Measurements from ENCODE around the gene INPP4B.

The INPP4B gene

DNA sequence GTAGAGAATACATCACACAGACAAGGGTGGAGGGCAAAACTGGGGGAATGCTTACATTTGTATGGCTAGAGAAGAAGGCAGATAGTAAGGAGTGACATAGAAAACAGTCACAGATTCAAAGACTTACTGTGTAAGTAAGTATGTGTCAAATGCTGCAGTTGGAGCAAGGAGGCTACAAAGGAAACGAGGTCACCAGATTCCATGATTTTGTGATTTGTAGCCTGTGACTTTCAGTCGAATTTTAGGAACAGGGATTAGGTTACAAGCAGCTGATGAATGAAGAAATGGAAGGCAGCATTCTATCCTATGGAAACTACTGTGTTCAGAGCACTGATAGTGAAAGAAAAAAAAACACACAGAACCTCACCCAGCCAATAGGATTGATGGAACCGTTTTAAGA, 801.8 kb downstream of the INPP4B start:
- no peak for DNase-seq

DNA sequence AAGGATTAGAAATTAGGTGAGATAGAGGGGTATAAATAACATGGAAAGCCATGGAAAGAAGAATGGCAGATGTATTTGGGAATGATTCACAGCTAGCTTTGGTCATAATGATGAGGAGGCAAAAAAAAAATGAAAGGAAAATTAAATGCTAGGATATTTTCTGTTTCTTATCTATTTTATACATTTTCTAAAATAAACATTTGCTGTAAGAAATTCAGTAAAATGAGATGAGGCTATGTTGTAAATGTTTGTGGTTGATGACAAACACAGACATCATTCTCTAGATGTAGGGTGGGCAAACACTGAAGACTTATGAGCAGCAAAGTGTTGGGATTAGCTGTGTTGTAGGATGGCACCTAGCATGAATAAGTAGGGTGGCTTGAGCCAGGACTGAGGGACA, 802.6 kb downstream of the INPP4B start:
- DNase-seq = no peak

DNA sequence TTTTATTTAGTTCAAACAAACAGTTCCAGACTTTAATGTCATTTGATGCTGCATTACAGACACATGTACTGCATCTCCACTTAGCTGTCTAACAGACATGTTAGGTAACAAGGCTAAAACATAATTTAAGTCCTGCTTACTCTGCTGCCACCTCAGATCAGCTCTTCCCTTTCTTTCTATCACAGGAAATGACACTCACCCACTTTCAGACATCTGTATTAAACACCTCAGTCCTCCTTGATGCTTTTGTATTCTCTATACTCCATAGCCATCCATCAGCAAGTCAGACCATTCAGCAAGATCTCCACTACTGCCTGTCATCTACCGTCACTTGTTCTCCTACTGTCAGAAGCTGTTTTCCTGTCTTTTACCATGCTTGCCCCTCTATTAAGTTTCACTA, 804.3 kb downstream of the INPP4B start:
- no peak for DNase-seq

DNA sequence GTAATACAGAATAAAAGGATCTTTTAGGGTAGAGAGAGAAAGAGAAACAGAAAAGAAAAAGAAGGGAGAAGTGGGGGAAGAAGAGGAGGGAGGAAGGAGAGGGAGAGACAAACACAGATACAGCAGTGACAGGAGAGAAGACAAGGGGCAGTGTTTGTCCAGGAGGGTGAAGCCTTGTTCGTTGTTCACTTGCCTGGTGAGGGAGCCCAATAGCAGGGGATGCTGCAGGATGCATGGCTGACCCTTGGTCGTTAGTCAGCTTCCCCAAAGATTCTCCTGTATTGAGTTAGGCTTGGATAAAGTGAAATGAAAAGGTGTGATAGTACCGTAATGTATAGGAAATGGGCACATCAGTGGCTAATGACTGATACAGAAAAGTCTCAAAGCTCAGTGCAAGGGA, 806.1 kb downstream of the INPP4B start:
- no peak for DNase-seq

DNA sequence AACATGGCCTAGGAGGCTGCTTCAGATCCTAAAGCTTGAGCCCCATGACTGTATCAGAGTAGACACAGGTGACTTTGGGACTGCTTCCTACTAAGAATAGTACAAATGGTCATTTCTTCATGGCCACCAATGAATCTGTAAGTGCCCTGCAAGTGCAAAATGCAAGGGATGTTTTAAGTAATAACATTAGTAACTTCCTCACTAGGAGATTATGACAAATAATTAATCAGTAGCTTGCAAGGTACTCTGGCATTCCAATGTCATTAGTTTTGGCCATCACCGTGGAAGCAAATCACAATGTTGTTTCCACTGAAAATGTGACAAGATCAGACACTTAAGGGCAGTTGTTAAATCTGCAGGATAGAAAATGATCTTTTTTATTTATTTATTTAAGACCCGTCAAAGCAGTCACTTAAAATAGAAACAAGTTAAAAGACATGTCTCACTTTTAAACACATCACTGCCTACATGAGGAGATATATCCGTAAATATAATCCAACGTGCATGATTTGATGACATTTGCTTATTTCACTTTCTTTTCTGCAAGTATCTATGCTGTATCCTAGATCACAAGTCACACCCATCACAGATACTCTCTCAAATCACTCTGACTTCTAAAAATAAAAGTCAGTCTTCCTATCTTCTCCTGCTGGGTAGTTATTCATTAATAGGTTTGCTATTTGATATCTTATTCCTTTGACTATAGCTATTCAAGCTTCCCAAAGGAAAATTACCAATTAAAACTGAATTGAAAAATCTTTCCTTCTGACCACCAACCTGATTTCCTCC, 809.1 kb downstream of the INPP4B start:
- DNase-seq = no peak

DNA sequence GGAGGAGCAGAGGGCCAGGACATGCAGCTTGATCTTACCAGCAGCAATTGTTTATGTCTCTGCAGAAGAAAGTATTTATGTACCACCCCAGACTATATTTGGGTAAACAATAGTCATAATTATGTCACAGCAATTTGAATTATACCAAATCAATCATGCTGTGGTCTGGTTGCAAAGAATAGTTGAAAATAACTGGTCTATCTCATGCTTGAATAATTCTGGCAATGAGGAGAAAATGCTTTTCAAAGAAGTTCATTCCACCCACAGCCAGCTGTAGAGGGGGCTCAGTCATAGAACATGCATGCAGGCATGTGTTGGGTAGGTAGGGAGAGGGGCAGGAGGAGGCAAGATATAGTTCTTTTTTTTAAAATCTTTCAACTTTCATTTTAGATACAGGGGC, 810.5 kb downstream of the INPP4B start:
- no peak for DNase-seq

DNA sequence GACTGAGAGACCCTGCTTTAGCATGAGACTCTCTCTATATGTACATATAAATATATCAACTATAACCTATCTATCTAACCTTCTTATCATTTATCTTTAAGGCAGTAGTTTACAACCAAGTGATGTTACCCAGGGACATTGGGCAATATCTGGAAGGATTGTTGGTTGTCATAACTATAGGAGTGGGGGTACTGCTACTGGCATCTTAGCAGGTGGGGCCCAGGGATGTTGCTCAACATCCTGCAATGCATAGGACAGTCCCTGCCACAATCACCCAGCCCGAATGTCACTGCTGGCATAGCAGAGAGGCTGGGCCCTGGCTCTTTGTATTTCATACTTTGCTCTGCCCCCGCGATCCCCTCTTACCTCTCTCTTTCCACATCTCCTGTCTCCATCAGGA, 812.0 kb downstream of the INPP4B start:
- DNase-seq = no peak

DNA sequence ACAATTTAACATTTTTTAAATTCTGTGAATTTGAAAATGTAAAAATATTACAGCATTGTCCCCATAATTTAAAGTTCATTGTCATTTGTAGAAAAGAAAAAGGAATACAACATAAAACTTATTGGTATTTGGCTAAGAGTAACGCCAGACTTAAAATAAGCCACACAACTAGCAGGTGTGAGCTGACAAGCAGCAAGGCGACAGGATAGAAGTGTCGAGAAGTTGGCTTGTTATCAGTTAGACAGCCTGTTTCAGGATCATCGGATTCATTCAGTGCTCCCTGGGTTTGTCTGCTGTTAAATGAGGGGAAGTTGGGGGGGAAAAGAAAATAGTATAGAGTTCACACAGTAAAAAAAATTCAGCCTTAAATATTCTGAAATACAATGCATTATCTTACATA, 816.1 kb downstream of the INPP4B start:
- no peak for DNase-seq

DNA sequence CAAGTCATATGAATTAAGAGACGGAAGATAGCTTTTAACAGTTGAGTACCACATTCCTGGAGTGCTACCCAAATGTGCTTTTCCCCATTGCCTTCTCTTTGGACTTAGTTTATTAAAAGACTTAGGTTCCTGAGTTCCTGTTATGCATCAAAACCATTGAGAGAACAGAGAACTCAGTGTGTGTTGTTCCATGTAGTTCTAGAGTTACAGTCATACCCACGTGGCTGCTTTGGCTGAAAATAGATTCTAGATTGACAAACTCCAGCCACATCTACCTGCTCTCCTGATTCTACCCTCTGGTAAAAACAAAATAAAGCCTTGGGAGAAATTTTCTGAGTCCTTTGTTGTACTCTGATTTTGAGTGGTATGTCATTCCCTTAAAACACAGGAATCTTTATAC, 824.3 kb downstream of the INPP4B start:
- DNase-seq = no peak

DNA sequence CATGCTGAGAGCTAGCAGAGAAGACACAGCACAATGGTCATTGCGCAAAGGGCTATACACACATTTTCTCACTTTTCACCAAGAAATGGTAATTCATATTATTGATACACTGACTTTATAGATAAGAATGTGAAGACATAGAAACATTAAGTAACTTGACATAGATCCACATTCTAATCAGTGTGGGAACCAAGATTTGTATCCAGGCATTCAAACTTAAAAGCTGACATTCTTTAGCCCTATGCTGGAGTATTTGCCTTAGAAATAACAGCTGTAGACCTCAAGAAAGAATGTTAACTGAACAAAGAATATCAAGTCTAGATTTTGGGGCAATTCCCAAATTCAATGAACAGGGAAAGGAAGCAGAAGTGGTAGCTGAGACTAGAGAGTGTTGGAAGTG, 824.9 kb downstream of the INPP4B start:
- no peak for DNase-seq

DNA sequence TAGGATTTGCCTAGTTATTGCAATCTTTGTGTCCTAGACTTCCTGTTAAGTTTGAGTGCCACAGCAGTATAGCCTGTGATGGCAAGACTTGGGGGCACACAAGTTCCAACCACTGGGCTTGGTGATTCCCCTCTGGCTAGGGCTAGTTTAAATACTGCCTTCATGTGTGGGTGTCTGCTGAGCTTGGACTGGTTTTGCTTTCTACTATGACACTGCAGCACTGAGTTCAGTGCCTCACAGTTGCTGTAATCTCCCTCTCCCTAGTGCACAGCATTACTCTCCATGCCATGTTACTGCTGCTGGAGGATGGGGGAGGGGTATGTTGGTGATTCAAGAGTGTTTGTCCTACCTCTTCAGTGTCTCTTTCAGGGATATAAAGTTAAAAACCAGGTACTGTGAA, 830.1 kb downstream of the INPP4B start:
- DNase-seq = no peak

DNA sequence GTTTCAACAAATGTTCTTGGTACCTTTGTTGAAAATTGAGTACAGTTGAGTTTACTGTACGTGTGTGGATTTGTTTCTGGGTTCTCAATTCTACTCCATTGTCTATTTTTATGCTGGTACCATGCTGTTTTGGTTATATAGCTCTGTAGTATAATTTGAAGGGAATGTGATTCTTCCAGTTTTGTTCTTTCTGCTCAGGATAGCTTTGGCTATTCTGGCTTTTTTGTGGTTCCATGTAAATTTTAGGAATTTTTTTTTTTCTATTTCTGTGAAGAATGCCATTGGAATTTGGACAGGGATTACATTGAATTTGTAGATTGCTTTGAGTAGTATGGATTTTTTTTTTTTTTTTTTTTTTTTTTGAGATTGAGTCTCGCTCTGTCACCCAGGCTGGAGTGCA, 836.4 kb downstream of the INPP4B start:
- DNase-seq = no peak

DNA sequence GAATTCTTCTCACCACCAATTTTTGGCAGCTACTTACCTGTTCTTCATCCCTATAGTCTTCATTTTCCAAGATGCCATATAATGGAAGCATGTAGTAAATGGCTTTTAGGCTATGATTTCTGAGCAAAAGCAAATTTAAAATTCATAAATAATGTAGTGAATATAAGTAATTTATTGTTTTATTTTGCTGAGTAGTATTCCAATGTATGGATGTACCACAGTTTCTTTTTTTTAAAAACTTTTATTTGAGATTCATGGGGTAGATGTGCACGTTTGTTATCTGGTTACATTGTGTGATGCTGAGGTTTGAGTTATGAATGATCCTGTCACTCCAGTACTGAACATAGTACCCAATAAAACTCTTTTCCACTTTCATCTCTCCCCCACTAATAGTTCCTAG, 840.6 kb downstream of the INPP4B start:
- DNase-seq = no peak

DNA sequence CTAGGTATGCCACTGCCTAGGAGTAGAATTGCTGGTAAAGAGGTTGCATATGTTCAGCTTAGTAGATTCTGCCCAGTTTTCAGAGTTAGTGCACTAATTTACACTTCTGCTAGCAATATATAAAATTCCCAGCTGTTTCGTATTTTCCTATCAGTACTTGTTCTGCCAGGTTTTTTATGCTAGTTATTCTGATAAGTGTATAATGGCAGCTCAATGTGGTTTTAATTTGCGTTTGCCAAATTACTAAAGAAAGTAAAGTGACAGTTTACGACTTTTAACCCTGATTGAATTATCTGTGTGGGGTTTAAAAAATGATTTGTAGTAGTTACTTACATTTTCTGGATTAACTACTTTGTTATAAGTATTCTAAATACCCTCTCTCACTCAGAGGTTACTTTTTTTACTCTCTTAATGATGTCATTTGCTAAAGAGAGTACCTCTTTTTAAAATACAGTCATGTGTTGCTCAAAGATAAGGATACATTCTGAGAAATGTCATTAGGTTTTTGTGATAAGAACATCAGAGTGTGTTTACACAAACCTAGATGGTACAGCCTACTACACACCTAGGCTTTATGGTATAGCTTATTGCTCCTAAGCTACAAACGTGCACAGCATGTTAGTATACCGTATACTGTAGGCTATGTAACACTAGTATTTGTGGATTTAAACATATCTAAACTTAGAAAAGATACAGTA, 846.5 kb downstream of the INPP4B start:
- DNase-seq = no peak

DNA sequence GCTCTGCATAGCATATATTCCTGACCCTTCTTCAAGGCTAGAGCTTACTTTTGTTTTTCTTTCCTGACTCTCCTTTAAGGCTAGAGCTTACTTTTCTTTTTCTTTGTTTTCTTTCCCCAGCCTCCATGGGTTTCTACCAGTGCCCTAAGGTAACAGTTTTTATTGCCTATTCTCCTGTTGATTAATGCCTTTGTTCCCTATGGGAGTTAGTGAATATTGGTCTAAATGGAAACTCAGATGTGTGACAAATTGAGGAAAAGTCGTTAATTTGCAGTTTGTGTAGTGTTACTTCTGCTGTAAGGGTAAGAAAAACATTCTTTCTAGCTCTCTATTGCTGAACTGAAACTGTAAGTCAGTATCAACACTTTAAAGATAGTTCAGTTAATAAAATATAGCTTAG, 851.0 kb downstream of the INPP4B start:
- DNase-seq = no peak

DNA sequence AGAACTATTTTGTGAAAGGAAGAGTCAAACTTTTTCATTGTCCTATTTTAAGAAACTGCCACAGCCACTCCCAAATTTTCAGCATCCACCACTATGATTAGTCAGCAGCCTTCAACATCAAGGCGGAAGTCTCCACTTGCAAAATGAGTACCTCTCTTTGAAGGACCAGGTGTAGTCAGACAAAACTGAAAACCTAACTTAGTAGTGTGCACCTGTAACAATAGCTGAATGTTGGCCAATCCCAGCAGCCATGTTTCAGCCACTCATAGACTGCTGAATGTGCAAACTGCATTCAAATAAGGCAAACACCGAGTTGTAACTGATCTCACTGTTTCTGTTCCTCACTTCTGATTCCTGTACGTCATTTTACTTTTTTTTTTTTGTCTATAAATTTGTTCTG, 868.7 kb downstream of the INPP4B start:
- no peak for DNase-seq

All from activated CD4-positive, alpha-beta T cell treated with anti-CD3 and anti-CD28 coated beads, Interleukin-2, amount 50 U/mL, for 4 hours (primary cell).